HL-60/S4 treated with phorbol 12-myristate 13-acetate at 8.2 ng/mL for 4 days and 3 days (cell line): ENCODE measurements around the gene PID1.

Source experiments
- in situ Hi-C: fragments of 300-500 bp; cut with MboI; formaldehyde crosslinking; loops from 2 replicates; pipeline ENCODE4 v1.15.0; 2022; ENCODE audit warnings: low sequenced_read_pairs

PID1 gene, protein sequence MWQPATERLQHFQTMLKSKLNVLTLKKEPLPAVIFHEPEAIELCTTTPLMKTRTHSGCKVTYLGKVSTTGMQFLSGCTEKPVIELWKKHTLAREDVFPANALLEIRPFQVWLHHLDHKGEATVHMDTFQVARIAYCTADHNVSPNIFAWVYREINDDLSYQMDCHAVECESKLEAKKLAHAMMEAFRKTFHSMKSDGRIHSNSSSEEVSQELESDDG

DNA sequence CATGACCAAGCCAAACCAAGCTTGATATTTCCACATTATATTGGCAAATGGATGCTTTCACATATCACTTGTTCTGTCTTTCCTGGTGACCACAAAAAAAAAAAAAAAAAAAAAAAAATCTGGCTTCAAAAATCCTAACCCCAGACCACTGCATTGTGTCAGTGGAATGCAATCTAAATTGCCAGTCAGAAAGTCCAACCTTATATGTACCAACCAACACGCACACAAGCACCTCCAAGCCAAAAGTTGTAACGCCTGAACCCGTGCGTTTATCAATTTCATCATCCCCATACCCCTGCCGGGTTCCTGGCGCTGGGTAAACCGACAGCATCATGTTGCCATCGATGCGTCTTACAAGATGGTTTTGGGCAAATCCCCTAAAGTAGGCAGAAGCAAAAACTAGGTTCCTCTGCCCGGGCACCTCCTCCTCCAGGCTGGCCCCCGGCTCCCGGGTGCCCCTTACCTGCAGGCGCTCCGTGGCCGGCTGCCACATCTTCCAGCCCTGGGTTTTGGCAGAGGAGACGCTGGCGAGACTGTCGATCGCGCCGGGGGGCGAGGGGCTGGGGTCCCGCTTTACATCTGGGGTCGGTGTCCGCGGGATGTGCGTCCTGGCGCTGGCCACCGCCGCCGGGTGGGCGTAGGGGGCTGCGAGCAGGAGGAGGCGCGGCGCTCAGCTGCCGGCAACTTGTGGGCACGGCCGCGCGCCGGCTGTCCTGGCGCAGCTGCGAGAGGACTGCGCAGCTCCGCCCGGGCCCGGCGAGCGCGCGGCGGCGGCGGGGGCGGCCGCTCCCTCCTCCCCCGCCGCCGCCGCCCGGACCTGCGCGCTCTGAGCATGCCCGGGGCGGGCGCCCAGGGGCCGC, at the start of gene PID1:
Gene PID1, minus strand, starts transcription at position 737 of the 860 bp plus-strand sequence. Its CDS starts 244 bp downstream, at position 493.
- in situ Hi-C loops: no loop called here

DNA sequence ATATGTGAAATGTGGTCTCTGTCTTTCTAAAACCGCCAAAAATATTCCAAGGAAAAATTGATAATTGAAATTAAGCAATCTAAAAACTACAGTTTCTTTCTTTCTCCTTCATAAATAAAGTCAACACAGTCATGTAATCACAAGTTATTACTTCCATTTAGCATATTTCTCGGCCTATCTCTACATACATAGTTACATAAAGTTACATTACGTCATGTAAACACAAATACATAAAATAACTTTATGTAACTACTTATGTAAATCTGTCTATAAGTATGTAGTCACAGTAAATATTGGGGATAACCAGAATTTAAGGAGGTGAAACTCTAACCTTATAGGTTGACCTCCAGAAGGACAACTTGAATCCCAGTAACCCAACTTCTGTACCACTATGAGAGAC, 48.5 kb upstream of the PID1 start:
- in situ Hi-C loops: no loop called here

DNA sequence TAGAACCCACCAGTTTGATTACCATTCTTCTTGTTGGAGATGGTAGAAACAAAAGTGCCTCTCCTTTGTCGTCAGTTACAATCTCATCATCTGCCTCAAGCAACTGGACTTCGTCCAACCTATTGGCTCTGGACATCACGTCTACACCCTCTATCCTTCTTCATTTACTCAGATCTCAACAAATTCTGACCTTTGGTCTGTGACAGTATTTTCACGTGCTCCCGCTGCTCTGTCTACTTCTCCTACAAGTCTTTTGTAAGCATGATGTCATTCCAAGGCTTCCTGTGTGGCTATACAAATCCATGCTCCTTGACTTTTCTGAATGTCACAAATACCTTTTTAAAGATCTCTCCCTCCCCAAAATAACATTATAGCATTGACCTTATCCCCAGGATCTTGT, 43.0 kb upstream of the PID1 start:
- in situ Hi-C loops: no loop called here

DNA sequence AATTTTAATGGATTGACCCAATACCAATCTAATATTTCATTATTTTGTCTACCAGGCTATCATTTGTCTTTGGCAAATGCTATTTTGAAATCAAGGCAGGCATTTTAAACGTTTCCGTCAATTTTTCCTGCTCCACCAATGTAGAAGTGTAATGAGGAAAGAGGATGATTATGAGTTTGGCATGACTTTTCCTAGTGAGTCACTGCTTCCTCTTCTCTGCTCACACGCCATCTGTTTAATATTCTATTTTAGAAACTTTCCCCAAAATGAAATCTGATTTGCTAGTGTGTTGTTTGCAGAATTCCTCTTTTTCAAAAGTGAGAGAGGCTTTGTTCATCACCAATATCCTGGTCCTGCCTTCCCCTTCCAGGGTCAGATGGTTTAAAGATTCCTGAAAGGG, 42.5 kb upstream of the PID1 start:
- in situ Hi-C loops: no loop called here

DNA sequence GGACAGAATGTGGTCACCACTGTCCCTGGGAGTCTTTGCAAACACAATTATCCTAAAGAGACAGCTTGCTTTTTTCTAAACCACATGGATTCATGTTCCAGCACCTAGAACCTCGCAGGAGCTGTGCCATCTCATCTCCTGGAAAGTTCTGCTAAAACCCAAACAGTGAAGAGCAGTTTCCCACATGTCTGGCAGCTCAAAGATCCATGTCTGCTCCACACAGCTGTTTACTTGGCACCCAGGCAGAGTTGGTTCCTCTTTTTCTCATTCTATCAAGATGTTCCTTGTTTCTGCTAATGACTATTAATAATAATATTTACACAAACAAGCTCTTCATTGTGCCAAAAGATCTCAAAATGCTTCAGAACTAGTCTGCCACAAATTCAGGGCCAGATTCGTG, 30.1 kb upstream of the PID1 start:
- in situ Hi-C loops: no loop called here

DNA sequence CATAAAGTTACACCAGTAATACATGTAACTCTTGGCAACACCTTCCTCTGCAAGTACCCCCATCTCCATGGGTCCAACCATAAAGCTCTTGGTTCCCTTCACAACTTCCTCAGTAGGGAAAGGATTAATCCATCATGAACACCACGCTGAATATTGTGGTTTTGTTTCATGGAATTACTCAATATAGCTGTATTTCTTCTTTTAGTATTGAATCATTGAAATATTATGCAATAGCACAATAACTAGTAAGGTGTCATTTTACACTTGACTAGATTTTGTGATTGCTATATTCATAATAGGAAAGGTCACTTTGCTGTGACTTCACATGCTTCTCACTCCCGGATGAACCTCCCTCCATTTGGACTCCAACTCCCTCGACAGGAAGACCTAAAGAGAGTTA, 29.7 kb upstream of the PID1 start:
- in situ Hi-C loops: no loop called here

DNA sequence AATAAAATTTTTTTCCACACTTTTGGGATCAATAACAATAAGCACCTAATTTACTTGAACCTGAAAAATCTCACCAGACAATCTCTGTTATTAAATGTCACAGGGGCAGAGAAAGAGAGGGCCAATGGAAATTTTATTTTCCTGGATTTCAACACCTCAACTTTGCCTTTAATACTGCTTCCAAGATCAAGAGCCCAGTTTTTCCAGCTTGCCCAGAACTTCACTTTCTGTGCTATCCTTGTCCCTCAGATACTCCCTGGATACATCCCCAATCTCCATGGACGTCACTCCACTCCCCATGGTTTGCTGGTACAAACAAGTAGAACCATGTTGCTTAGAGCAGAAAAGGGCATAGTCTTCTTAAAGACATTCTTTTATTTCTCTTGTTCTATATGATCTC, 29.3 kb upstream of the PID1 start:
- in situ Hi-C loops: no loop called here

DNA sequence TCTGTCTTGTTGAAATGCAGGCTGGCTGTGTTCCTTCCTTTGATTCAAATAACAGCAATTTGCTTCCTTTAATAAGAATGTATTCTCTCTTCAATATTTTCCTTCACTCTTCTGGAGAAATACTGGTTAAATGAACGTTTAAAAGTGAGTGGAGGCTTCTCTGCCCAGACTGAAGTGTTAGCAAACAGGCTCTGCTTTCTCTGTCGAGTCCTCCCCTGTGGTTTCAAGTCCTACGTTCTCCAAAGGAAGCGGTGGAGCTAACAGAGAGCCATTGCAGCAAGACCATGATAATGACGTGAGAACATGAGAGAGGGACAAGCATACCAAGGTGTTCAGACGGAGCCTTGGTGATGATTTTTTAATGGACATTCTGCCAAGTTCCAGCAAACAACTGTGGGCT, 26.2 kb upstream of the PID1 start:
- in situ Hi-C loops: no loop called here

DNA sequence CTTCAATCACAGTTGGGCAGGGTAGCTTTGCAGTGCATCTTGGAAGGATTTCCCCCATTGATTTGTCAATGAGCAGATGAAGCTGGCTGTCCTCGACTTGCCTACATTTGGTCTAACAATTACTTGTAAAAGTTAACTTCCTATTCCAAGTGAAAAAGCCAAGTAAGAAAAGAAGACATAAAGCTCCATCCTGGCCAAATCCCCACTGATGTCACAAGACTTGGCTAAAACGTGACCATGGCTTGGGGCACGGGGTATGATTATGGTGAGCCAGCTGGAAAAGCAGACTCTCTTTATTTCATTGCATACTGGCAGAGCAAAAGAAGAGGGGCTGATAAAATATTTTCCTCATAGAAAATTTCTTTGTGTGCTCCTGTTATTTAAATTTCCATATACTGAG, 25.4 kb upstream of the PID1 start:
- in situ Hi-C loops: no loop called here

DNA sequence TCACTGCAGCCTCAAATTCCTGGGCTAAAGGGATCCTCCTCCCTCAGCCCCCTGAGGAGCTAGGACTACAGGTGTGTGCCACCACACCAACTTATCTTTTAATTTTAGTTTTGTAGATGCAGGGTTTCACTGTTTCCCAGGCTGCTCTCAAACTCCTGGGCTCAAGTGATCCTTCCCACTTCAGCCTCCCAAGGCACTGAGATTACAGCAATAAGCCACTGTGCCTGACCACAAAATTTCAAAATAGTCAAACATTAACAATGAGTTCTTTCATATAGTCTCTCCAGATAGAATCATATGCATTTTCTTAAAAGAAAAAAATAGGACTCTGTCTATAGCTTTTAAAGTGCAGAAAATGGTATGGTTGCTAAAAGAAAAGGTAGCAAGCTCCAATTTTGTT, 24.9 kb upstream of the PID1 start:
- in situ Hi-C loops: no loop called here

DNA sequence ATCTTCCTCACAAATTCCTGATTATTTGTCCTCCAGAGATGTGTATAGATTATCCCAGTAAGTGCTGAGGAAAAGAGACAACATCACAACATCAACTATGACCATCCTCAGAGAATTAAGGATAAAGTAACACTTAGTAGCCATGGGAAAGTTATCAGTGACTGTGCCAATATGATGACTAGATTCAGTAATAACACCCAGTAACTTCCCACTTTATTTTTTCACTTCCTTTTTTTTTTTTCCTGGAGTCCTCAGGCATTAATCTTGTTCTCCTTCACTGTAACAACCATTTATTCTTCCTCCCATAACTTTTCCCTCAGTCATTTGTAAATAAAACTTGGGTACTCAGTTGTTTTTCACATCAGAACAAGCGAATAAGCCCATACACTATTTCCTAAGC, 16.7 kb upstream of the PID1 start:
- in situ Hi-C loops: no loop called here

DNA sequence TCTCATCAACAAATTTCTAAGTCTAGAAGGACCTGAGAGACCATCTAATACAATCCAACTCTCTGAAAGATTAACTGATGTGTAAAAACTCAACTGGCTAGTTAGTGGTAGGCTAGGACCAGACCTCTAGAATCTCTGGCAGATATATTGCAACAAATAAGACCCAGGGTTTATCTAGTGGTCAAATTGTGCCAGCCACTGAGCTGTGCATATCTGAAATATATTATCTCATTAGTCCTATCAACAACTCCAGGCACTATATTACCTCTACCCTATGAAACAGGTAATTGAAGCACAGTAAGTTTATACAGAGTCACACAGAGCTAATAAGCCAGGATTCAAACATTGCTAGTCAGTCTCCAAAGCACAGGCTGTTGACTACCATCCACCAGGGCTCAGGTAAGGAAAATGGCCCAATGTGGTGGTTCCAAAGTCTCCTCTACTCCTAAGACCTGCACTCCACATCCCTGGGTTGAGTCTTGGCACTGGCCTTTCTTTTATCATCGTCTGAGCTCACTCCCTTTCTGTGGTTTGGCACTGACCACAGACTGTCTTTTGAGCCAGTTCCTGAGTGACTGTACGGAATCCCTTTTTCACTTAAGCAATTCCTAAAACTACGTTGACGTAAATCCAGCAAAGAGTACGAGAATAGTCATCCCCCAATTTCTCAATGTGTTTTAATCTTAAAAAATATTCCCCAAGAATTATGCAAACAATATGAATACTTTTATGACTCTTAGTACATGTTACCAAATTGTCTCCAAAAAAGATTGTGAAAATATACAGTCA, 11.9 kb upstream of the PID1 start:
- in situ Hi-C loops: no loop called here

DNA sequence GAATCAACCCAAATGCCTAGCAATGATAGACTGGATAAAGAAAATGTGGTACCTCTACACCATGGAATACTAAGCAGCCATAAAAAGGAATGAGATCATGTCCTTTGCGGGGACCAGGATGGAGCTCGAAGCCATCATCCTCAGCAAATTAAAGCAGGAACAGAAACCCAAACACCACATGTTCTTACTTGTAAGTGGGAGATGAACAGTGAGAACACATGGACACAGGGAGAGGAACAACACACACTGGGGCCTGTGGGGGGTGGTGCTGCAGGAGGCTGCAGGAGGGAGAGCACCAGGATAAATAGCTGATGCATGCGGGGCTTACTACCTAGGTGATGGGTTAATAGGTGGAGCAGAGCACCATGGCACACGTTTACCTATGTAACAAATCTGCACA, 8.4 kb upstream of the PID1 start:
- in situ Hi-C loops: no loop called here

DNA sequence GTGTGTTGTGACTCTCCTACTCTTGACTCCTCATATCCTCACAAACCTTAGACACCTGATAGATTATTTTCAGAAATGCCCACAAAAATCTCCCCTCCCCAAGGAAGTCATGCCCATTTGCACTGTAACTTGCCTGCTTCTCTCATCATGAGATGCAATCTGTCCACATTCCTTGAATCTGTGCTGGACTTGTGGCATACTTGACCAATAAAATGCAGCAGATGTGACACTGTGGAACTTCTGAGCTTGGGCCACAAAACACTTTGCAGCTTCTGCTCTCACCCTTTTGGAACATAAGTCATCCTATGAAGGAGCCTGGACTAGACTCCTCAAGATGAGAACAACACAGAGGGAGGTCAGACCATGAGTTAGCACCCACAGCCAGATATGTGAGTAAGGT, 4.4 kb upstream of the PID1 start:
- in situ Hi-C loops: no loop called here

DNA sequence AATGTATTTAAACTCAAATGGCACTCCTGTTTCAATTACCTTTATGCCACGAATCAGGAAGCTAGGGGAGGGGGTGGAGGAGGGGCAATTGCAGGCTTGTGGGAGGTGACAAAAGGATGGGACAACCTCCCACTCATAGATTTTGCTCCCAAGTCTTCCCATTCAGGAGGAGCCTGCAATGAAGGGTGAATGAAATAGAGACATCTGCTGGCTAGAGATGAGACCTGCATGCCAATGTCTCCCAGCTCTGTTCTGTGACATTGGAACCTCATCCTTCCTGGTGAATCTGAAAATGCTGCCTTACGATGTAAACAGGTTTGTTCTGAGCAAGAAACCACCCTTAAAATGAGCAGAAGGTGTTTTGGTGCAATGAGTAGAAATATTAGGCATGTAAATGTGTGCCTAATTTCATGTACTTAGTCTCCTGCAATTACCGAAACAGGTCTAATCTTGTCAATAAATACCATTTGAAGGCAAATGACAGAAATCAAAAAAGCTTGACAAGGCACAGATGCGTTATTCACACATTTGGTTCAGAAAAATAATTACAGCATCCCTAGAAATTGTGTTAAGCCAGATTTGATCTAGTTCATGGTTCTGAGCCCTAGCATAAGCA, 2.7 kb upstream of the PID1 start:
- in situ Hi-C loops: no loop called here

DNA sequence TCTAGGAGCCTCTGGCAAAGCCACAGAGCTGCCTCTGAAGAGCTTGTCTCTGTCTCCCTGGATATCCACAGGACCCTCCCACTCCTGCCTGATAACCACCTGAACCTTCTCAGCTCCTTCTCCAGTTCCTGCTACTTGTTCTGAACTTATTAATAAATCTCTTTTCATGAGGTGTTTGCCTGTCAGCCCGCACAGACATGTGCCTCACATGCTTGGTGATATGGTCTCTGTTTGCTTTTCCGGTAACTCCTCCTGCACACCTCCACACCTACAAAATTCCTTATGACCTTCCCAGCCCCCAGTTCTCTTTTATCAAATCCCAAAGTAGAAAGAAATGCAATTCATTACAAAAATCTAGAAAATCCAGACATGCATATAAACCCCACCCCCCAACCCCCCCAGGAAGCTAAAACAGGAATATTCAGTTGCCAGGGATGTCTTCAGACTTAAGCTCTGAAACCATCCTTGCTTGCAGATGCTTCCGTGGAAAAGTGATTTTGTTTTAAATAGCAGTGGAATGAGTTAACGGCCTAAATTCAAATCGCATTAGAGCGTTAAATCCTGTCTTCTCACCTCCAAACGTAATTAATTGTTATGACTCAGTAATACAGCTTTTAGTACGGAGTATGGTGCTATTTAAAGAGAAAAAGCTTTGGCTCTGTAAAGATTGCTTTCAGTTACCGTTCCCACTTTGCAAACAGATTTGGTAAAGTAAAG, 2.1 kb upstream of the PID1 start:
- in situ Hi-C loops: no loop called here

DNA sequence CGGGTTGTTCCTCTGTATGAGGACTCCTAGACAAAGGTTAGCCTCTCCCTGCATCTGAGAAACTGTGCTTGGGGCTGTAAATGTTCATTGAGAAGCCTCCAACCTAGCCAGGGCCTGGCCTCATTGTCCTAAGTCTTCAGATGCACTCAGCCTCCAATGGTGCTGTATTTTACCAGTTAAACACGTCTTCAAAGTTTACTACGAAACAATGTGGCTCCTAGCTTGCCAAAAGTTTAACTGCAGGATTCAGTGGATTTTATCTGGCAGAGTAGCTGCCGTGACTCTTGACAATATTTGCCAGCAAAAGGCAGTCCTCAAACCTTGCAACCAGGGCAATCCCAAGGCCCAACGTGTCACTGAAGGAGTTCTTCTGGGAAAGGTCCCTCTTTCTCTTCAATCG, 1.1 kb downstream of the PID1 start:
- in situ Hi-C loops: no loop called here

DNA sequence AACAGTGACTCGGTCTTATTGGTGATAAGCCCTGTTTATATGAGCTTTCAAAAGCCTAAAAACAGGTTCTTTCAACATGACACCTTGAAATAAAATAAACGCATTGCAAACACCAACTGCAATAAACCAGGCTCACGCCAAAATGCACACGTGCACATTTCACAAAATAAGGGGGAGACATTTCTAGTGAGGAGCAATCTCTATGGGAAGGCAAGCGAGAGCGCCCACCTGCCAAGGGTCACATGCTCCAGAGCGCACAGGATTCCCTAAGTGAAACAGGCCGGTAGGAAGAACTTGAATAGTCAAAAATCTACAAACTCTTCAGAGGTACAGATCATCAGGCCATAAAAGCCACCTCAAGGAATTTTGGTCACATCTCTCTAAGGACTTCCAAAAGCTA, 1.9 kb downstream of the PID1 start:
- in situ Hi-C loops: no loop called here

DNA sequence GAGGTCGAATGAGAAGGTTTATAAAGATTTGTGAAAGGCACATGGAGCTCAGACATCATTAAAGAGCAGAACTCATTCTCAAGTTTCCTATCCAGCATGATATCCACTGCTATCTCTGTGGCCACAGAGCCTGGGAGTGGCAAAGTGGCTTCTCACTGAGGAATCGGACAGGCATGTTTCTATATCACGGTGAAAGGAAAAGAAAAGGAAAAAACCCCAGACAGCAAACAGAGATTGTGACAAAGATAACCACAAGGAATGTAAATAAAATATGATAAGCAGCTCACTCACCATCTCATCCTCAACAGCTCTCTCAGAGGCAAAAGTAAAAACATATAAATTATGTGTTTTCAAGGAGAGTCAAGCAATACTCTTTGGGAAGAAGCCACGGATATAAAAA, 2.5 kb downstream of the PID1 start:
- in situ Hi-C loops: no loop called here

DNA sequence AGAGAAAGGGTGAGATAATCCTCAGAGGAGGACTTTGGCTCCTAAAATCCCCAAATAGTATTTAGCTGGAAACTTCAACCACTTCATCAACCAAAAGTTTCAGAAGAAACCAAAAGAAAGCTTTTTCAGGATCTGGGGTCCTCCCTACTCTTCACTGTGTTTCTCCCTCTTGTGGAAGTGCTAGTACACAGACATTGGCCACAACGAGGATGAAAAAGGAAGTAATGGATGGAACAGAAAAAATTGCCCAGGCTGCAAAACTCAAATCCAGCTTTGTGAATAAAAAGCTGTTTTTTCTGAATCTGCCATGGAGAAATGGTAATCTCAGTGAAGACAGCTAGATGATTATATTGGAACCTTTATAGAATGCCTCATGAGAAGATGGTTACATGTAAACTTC, 4.0 kb downstream of the PID1 start:
- in situ Hi-C loops: no loop called here

DNA sequence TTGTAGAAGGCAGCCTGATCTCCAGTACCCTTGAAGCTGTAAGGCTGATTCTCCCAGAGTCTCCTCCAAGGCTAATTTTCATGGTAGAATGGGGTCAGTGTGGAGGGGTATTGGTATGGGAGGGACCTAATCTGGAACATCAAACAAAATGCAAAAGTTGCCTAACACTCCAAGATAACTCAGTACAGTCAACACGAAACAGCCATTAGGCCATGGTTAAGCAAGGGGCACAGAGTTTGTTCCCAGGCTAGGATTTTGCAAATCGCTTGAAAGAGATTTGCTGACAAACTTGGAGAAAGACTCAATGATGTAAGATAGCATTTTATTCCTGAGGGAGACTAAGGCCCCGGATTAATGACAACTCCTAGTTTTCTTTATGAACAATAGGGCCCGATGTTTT, 5.4 kb downstream of the PID1 start:
- in situ Hi-C loops: no loop called here
